Progenitor cell of endocrine pancreas (in vitro differentiated cells): Measurements from ENCODE around the gene KIAA0232. TPM values are rescaled to one million over a fixed set of nuclear protein-coding genes. Genes with fewer than 3 reads are reported as not detected.
"Not testable (repeated sequence)": the region's sequence is repeated elsewhere in the genome, so short reads cannot be mapped to it uniquely, and the experiment has no call there.

Experiments
- DNase-seq: peaks from one replicate; pipeline ENCODE4 v3.0.0; 2021; ENCODE audit warnings: low spot score; ENCODE audit not compliant: unreplicated experiment
- H3K27ac Mint-ChIP-seq: 2 replicates; pipeline ENCODE4 v1.8.0; 2021; ENCODE audit warnings: mild to moderate bottlenecking, moderate library complexity, mixed read lengths
- H3K27me3 Mint-ChIP-seq: 2 replicates; pipeline ENCODE4 v1.8.0; 2021; ENCODE audit warnings: mixed read lengths
- H3K36me3 Mint-ChIP-seq: 2 replicates; pipeline ENCODE4 v1.8.0; 2022; ENCODE audit warnings: mixed read lengths; ENCODE audit not compliant: insufficient read depth
- H3K4me1 Mint-ChIP-seq: 2 replicates; pipeline ENCODE4 v1.8.0; 2021; ENCODE audit warnings: low read depth, mixed read lengths
- H3K4me3 Mint-ChIP-seq: 2 replicates; pipeline ENCODE4 v1.8.0; 2021; ENCODE audit warnings: low read depth, mild to moderate bottlenecking, moderate library complexity, mixed read lengths
- H3K9me3 Mint-ChIP-seq: 2 replicates; pipeline ENCODE4 v1.8.0; 2021; ENCODE audit warnings: low read depth, mixed read lengths
- CTCF ChIP-seq: fragments of 200-600 bp; sonication (generic); IDR thresholded peaks from one replicate; pipeline ENCODE4 v1.5.0; 2021; ENCODE audit warnings: antibody characterized with exemption, mild to moderate bottlenecking; ENCODE audit not compliant: unreplicated experiment
- total RNA-seq: library from RNA; stranded (reverse); gene quantifications from 2 replicates; pipeline ENCODE4 v1.2.1, GENCODE V29; 2021

Gene KIAA0232
- total RNA-seq, 1 donor from 2014 or later: 52.8 TPM

GRCh38 chr4:6888506-6889071, 106.1 kb downstream of the KIAA0232 start:
- H3K27ac Mint-ChIP-seq: no peak overlapping the region
- no peaks in the 10 kb centered on the region for H3K27me3 Mint-ChIP-seq
- no peaks in the 10 kb centered on the region for H3K9me3 Mint-ChIP-seq
- H3K4me1 Mint-ChIP-seq: peaks cover 5% of the 10 kb centered on the region
- no peak for DNase-seq
- H3K36me3 Mint-ChIP-seq: peaks cover 8% of the 10 kb centered on the region
- H3K4me3 Mint-ChIP-seq: no peak overlapping the region
- TF ChIP-seq CTCF: no peak

- H3K36me3 Mint-ChIP-seq: peaks cover 8% of the 10 kb centered on the region
Observed at GRCh38 chr4:6889101-6889735, 106.7 kb downstream of the KIAA0232 start.

GRCh38 chr4:6889736-6890324, 107.3 kb downstream of the KIAA0232 start:
- Mint-ChIP-seq H3K36me3 (peaks cover 8% of the 10 kb centered on the region), H3K27me3 (no peaks in the 10 kb centered on the region), H3K4me3 (no peak overlapping the region), H3K9me3 (no peaks in the 10 kb centered on the region), H3K27ac (no peak overlapping the region), H3K4me1 (peaks cover 8% of the 10 kb centered on the region)
- no peak for DNase-seq
- no peak for TF ChIP-seq CTCF

More at GRCh38 chr4:6889101-6889735, 106.7 kb downstream of the KIAA0232 start:
- Mint-ChIP-seq H3K27ac (no peak overlapping the region), H3K27me3 (no peaks in the 10 kb centered on the region), H3K9me3 (no peaks in the 10 kb centered on the region), H3K4me1 (peaks cover 8% of the 10 kb centered on the region), H3K4me3 (no peak overlapping the region)
- TF ChIP-seq CTCF: no peak
- no peak for DNase-seq

GRCh38 chr4:6890358-6890757, 107.8 kb downstream of the KIAA0232 start:
- Mint-ChIP-seq H3K27me3 (no peaks in the 10 kb centered on the region), H3K9me3 (no peaks in the 10 kb centered on the region), H3K36me3 (peaks cover 7% of the 10 kb centered on the region), H3K27ac (no peak overlapping the region), H3K4me3 (no peak overlapping the region), H3K4me1 (peaks cover 8% of the 10 kb centered on the region)
- no peak for TF ChIP-seq CTCF
- DNase-seq: no peak

- not testable (repeated sequence) for H3K27me3 Mint-ChIP-seq, DNase-seq, H3K4me1 Mint-ChIP-seq
Observed at GRCh38 chr4:6890971-6891370, 108.4 kb downstream of the KIAA0232 start.

More at GRCh38 chr4:6890971-6891370, 108.4 kb downstream of the KIAA0232 start:
- H3K27ac Mint-ChIP-seq, H3K9me3 Mint-ChIP-seq, H3K36me3 Mint-ChIP-seq, H3K4me3 Mint-ChIP-seq: not testable (repeated sequence)
